ELR (cell line): ENCODE data around the gene DCUN1D2.

Experiments
- DNase-seq: peaks from one replicate; pipeline ENCODE4 v3.0.0-alpha.2; 2015; ENCODE audit warnings: low read depth

The DCUN1D2 gene

DNA sequence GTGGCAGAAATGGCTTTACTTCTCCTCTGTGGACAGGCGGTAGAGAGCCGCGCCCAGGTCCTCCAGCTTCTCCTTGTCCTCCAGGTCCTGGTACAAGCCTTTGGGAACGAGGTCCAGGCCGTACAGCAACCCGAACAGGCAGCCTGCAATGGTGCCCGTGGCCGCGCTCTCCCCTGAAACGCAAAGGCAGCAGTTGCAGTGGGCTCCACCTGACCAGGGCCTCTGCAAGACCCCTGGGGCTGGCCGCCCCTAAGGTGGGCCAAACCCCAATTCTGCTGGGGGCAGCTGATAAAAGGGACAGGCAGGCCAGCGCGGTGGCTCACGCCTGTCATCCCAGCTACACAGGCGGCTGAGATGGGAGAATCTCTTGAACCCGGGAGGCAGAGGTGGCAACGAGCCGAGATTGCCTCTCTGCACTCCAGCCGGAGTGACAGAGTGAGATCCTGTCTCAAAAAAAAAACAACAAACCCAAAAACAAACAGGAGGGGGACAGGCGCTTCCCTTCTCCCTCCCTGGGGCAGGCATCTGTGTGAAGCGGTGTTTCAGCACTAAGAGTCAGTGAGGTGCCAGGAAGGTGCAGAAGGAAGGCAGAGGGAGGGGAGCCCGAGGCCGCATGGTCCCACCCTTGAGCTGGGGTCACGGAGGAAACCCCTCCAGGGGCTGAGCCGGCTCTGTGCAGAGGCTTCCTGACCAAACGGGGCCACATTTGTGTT, 67.5 kb downstream of the DCUN1D2 start:
- no peak for DNase-seq

DNA sequence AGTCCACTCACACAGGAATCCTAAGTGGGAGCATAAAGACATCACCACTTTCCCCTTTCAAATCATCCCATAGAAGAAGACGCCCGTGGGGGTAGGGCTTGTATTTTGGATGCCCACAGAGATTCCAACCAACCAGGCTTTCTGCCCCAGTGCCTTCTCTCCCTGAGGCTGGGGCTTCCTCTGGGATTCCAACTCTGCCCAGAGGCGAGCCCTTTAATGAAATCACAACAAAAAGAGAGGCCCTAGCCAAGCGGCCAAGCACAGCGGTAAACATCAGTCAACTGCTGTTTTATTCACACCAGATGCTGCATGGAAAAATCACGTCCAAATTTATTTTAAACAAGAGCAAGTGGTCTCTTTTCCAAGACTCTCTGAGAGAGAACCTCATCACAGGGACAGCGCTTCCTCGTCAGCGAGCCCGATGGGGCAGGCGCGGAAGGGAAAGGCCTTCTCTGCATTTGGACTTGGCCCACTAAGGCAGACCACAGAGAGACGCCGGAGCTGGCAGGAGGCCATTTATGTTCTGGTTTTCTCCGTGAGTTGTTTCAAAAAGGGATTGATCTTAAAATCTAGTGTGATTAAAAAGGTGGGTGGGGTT, 68.7 kb downstream of the DCUN1D2 start:
- DNase-seq, result no peak

DNA sequence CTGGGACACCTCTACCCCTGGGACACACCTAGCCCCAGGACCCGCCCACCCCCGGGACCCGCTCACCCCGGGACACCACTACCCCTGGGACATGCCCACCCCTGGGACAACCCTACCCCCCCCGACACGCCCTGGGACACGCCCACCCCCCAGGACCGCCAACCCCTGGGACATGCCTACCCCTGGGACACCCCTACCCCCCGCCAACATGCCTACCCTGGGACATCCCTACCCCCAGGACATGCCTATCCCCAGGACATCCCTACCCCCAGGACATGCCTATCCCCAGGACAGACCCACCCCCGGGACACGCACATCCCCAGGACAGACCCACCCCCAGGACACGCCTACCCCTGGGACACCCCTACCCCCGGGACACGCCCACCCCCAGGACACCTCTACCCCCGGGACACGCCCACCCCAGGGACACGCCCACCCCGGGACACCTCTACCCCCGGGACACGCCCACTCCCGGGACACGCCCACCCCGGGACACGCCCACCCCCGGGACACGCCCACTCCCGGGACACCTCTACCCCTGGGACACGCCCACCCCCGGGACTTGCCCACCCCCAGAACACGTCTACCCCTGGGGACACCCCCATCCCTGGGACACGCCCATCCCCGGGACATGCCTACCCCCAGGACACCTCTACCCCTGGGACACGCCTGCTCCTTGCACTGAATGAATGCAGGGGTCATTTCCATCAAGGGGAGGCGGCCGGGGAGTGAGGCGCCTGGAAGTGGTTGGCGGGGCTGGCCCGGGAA, 69.5 kb downstream of the DCUN1D2 start:
- peak; percentile 21 for DNase-seq

DNA sequence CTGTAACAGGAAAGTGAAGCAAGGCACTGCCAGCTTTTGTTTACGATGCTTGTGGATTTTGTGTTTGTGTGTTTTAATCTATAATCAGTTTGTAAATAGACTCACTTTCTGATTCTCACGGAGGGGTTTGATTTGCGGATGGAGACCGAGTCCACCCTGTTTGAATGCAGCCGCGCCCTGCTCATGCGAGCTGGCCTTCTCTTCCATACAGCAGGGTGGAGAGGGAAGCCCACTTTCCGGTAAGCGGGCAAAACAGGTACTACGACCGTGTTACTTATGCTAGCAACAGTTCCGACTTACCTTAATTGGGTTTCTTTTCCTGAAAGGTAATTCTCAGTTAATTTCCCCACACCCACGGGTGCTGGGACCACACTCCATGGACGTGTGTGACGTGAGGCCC, 70.3 kb downstream of the DCUN1D2 start:
- no peak for DNase-seq

DNA sequence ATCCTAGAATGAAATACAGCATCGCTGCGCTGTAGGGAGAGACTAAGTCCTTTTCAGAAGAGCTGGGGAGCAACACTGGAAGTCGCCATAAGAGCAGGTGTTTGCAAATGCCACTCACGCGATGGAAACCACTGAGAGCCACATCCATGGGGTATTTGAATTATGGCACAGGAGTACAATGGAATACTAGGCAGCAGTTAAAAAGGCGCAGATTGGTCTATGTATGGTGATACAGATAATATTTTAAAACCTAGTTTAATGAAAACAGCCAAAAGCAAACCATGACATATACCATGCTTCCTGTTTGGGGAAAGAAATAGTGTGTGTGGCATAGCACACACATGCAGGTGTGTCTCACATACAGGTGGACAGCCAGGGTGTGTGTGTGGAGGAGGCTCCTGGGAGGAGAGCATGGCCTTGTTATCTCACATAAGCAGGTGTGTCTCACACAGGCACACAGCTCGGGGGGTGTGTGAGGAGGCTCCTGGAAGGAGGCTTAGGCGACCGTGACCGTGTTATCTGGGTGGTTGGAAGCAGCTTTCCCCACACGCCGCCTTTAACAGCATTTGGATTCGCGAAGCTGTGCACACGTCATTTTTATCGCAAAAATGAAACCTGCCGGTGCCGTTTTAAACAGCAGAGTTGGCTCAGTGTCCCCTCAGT, 70.8 kb downstream of the DCUN1D2 start:
- DNase-seq, result no peak

DNA sequence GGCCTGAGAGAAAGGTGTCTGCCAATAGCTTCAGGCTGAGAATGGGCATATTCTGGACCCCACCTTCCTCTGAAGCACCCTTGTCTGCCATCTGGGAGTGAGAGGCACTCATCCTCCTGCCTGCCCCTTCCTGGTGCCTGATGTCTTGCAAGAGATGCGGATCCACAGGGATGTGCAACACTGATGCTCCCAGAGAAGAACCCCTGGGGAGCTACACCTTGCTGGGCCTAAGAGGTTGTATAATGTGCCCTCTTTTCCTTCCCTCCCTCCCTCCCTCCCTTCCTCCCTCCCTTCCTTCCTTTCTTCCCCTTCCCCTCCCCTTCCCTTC, 71.8 kb downstream of the DCUN1D2 start:
- DNase-seq, result no peak

DNA sequence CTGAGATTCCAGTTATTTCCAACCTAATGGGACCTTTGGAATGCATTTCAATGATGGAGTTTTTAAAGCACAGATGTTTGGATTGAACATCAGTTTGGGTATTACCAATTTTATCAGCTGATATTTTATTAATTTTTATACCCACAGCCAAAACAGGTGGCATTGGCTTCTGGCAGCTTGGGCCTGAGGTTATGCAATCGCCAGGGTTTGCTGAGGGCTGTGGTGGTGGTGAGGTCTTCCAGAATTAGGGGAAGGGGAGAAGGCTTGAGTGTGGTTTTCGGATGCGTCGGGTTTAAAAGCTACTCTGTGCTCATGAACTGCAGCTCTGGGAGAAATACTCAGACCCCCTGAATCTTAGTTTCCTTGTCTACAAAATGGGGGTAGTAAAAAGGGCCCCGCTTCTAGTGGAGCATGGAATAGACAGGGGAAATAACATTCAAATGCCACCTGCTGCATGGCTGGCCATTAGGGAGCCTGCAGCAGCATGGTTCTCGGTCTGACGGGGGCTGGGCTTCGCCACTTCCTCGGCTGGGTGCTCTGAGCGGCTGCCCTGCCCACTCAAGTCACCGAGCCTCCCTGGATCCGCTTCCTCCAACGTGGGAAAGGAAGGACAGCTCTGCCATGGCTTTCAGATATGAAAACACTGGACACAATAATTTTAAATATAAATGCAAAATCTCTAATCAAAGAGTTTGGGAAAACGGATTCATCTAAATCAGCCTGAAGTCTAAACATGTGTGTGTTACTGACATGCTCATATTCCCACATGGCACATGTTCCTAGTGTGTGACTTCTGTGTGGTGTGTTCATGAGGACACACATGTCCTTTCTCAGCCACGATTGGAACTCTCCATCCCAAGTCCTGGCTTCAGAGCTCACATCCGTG, 72.4 kb downstream of the DCUN1D2 start:
- no peak for DNase-seq

DNA sequence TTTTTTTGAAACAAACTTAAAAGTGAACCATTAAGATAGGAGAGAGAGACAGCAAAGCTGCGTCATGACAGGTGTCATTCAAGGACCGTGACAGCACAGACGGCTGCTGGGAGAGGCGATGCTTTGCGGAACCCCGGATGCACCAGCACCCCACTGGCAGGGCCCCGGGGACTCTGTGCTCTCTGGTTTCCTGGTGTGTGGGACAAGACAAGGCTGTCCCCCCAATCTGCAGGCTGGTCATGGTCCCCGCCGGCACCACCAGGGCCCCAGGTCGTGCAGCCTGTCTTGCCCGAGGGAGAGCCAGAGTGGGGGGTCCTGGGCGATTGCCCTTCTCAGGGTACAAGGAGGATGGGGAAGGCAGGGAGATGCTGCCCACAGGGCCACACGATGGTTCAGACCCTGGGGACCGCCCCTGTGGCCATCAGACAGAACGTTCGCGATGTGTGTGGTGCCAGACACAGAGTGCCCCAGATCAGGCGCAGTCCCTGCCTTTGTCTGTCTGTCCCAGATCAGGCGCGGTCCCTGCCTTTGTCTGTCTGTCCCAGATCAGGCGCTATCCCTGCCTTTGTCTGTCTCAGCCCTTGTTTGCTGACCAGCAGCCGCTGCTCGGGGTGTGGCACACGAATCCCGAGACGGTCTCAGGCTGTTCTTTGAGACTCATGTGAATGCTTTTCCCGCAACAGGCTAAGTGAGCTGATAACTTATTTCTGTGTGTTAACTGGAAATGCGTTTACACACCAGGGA, 73.3 kb downstream of the DCUN1D2 start:
- no peak for DNase-seq

DNA sequence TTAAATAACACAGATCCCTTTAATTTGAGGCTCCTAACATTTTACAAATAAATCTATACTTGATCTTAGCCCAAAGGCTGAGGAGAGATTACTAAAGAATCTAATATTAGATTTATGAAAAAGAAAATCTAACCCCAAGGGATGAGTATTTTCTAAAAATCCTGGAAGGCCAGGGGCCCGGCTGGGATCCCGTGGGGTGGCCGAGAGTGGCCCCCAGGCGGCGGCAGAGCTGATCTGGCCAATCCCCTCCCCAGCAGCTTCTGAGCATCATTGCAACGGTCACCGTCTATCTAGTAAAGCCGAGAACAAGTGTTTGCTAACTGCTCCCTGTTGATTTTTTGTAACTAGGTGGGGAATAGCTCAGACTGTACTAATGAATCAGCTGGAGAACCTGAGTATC, 74.7 kb downstream of the DCUN1D2 start:
- DNase-seq, result no peak

DNA sequence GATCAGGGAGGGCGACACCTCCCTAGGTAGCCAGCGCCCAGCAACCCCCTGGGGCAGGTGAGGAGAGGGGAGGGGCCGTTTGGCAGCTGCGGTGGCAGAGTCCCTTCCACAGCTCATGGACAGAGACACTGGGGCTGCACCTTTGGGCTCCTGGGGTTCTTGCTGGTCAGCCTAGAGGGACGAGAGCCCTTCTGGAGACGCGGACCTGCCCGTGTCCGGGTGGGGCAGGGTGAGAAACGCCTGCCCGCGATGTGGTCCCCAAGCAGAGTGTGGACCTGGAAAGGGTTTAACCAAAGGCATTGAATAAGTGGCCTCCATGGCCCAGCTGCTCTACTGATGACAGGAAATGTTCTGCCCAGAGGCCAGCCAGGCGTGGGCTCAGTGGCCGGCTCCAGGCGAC, 75.5 kb downstream of the DCUN1D2 start:
- DNase-seq, result no peak

DNA sequence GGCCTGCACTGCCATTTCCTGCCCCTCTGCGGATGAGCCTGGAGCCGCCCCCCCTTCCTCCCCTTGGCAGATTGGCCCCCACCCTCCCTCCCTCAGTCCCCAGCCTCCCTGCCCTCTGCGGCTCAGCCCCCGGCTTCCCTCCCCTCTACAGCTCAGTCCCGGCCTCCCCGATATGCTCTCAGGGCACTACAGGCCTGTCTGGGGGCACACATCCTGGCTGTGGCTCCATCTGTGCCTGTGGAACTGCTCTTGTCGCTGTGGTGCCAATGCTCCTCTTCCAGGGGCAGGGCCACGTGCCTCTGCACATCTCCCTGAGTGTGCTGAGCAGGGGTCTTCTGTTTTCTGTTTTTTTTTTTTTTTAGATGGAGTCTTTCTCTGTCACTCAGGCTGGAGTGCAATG, 76.2 kb downstream of the DCUN1D2 start:
- DNase-seq, result no peak

DNA sequence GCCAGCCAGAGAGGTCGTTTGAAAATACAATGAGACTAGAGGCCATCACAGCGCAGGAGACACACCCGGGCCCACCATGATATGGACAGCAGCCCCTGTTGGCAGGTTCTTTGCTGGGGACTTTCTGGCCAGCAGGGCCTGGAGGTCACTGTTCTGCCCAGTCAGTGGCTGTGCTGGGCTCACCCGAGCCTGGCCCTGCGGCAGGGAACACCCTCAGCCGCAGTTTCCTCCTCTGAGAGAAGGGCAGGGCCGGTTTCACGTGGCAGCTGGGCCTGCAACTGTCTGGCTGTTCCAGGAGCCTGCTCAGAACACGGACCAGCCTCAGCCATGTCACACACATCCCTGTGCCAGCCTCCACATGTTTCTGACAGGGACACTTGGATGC, 76.6 kb downstream of the DCUN1D2 start:
- no peak for DNase-seq

DNA sequence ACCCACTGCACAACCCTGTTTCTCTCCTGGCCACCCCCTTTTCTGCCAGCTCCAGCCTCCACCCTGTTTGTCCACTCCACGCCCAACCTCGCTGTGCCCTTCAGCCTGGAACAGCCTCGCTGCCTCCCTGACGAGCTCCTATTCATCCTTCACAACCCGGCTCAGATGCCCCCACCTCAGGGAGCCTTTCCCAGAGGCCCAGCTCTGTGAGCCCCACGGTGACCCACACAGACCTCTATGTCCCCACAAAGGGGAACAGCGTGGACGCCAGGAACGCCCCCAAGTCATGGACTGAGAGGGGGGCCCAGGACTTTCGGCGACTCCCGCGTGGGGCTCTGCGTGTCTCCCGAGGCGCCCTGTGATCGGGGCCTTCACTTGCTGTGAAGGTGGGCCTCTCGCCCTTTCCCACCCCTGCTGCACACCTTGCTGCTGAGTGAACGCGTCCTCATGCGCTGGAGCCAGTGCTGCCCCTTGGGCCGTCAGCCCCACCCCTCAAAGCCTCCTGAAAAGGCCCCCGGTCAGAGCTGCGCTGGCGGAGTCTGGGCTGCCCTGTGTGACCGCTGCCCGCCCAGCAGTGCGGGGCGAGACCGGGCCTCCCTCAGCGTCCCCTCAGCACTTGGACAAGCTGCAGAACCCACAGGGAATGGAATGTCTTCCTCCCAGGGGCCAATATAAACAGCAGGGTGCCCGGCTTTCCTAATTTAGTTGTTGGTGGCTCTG, 77.2 kb downstream of the DCUN1D2 start:
- DNase-seq, result no peak

DNA sequence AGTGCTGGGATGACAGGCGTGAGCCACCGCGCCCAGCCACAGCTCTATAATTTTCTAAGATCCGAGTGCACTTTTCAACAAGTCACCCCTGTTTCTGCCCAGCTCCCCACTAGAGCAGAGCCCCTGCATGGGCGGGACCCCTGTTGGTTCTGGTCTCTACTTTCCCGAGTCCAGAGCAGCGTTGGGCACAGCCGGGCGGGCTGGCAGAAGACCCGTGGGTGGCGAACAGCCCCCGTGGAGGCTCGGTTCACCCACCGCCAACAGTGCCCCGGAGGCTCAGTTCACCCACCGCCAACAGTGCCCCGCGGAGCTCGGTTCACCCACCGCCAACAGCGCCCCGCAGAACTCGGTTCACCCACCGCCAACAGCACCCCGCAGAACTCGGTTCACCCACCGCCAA, 78.1 kb downstream of the DCUN1D2 start:
- DNase-seq, result no peak

DNA sequence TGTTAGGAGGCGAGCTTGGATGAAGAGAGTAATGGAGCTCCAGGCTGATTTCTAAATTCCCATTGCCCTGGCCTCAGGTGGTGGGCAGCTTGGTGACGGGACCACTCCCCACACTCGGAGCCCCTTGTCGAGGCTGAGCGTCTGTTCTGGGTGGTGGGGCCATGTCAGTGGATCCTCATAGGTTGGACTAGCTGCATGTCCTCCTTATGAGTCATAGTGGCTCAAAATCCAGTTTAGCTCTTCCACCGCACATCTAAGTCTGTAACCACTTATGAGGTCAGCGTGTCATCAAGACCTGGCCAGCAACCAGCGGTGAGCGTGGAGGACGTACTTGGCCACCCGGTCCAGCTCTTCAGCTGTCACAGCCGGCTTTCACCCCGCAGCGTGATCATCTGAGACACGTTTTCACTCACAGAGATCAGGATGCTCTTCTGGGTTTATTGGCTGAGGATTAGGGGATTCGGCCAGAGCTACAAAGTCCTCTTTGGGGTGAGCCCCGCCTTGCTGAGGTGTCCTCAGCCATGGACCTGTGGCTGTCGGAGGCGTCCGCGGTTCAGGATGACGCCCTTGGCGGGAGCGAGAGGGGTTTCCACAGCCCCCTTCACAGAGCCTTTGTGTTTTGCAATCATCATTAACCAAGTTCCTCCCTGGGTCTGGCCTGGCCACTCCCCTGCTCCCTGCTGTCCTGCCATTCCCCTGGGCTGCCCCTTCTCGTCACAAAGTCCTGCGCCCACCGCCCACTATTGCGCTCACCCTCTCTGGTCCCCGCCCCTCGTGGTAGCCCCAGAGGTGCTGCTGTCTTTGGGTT, 79.1 kb downstream of the DCUN1D2 start:
- DNase-seq, result peak; percentile 96

DNA sequence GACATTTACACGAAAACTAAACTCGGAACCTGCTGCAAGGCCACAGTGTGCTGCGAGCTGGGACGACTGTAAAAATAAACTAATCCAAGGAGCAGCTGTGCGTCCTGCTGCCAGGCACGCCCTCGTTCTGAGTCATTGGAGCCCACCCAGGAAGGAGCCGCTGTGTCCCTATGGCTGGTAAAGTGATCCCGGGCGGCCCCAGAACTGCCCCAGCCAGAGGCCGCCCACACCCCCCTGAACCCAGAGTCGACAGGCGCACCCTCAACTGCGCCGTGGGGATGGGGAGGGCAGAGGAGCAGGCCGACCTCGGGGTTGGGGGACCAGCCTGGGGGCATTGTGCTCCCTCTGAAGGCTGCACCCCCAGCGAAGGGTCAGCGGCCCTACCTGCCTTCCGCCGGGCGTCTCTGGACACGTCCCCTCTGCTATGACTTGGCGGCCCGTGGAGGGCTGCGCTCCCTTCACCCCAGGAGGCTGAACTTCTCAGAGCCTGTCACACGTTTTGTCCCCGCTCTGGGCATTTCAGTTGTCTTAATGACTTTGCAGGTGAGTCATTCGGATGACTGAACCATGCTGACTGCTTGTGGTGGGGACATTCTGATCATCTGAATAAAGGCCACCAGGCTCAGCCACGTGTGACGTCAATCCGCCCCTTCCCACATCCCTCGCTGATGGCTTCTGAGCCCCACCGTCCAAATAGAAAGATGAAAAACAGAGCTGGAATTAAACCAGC, 79.9 kb downstream of the DCUN1D2 start:
- peak; percentile 92 for DNase-seq

DNA sequence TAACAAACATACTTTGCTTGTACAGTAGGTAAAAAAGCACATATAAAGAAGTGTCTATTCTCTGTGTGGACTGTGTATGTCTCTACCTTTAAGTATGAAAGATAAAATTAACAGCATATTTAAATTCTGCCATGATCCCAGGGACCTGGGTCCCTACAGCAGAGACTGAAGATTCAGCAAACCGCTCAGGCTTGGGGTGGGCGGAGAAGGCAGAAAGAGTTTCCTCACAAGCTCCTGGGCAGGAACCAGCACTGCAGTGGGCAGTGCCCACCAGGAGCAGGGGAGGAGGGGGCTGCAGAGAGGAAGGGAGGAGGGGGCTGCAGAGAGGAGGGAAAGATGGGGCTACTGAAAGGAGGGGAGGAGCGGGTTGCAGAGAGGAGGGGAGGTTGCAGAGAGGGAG, 81.9 kb downstream of the DCUN1D2 start:
- DNase-seq, result no peak

DNA sequence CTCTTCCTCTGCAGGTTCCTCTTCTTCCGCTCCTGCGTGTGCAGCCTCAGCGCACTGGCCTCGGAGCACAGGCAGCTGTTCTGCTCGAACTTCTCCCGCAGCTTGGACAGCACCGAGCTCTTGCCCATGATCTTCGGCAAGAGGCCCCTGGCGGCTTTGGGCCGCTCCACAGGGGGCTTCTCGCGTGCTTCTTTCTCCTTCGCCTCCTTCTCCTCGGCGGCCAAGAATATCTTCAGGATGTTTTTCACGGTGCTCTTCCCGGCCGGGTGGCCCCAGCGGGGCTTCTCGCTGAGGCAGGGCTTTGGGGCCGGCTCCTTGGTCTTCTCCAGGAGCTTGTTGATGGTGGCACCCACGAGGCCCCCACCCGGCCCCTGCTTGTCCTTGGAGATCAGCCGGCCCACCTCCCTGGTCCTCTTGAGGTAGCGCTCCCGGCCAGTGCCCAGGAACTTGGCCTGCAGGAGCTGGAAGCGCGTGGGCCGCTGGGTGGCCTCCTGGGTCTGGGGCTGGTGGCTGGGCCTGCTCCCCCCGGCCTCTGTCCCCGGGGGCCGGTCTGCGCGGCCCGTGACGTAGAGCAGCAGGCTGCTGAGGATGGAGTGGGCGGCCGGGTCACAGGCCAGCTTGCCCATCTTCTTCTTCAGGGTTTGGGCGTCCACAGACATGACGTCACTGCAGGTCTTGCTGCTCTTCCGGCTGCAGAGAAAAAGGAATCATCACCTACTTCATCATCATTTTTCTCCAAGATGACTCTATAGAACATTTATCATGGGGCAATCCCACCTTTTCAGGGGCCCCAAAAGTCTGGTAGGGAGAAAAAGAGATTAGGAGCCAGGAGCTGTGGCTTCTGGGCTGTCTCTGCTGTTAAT, 82.7 kb downstream of the DCUN1D2 start:
- DNase-seq, result no peak
